Measurements from ENCODE around the gene ISG20.

GRCh38 chr15:88625943-88626741 lies 12.7 kb upstream of the ISG20 start:
- no peak for TF ChIP-seq CTCF (IDR thresholded peaks at IDR 0.05; ENCODE audit: insufficient read depth, low read depth, low read length)
- TF ChIP-seq EZH2 (IDR thresholded peaks at IDR 0.05; ENCODE audit: insufficient read depth, low read length), result no peak
